SIG-M5 treated with dmso at 0.1 percent for 504 hours (cell line): Measurements from ENCODE around the gene IL18RAP.

ENCODE experiments used
- DNase-seq: peaks from one replicate; lab custom pipeline; 2025; ENCODE audit not compliant: unreplicated experiment; lab: John Stamatoyannopoulos, UW

IL18RAP gene

DNA sequence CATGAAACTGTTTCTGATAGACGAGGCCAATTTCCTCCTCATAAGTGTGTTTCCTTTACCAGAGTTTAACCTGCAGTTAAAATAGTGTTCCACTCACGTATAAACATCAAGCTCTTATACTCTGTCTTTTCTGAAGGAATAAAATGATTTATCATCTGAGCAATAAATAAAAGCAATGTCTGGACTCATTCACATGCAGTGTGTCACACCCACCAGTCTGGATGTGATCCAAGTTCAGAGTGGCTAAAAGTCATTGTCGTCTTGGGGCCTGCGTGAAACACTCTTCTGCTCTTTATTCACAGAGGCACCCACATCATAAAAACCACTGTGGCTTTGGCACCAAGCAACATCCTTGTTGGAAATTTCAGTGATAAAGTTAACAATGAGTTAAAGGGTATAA, 30.5 kb downstream of the IL18RAP start:
- no peak for DNase-seq

DNA sequence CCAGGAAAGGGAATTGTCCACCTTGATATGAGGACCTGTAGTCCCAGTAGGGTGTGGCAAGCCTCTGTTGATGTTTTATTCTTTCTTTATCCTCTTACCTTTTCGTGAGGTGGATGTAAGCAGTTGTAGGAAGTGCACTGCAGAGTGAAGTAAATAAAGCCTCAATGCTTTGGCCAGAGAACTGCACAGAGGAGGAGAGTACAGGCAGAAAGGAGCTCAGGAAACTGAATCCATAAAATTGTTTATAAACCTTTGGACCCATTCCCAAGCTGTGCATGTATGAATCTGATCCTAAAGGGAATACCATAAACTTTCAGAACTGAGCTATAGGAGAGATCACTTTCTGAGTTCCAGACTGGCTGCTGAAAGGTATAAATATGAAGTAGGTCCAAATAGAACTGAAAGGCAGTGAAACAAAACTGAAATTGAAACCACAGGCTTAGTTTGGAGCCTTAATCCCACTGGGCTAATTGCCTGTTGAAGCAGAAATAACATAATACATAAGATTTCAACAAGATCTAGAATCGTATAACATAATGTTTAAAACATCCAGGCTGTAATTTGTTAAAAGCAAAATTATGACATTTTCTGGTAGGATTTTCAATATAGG, 32.2 kb downstream of the IL18RAP start:
- no peak for DNase-seq

DNA sequence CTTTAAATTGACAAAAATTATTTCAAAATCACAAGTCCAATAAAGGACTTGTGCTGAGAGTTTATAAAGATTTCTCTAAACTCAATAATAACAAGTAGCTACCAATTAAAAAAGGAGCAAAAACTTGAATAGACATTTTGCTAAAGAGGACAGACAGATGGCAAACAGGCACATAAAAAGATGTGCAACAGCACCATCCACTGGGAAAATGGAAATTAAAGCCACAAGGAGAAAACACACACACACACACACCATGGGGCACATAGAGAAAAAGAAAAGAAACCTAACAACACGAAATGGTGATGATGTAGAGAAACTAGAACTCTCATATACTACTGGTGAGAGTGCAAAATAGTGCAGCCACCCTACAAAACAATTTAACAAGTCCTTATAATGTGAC, 37.5 kb downstream of the IL18RAP start:
- no peak for DNase-seq

DNA sequence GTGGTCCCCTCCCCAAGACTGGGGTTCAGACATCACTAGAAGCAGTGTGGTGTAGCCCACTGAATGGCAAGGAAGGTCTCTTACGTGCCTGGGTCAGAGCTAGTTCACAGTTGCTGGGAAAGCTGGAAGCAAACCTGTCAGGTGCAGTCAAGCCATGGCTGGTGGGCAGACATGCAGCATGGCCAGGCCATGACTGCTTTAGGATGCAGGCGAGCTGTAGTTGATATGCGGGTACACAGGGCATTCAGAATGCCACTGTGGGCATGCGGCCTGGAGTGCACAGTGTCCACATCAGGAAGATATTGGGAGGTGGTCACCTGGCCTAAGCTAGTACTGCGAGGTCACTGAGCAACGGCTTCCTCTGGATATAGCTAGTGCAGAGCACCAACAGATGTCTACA, 38.2 kb downstream of the IL18RAP start:
- DNase-seq = no peak

GRCh38 chr2:102463160-102463559, 40.2 kb downstream of the IL18RAP start:
- no peak for DNase-seq

DNA sequence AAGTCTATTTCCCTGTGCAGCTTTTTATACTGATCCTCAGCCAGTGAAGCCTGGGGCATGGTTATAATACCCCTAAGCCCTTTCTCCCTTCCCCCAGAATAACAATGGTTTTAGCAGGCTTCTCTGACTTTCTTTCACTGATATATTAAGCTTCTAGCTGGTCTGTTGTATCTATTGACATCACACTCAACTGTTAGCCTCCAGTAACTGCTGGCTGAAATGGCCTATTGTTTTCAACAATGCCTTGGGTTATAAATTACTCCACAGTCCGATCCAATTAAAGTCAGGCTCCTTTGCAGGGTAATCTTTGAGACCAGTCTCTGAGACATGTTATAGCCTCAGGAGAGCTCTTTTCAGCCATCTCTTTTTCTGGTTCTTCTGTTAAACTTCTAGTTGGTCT, 47.2 kb downstream of the IL18RAP start:
- no peak for DNase-seq

DNA sequence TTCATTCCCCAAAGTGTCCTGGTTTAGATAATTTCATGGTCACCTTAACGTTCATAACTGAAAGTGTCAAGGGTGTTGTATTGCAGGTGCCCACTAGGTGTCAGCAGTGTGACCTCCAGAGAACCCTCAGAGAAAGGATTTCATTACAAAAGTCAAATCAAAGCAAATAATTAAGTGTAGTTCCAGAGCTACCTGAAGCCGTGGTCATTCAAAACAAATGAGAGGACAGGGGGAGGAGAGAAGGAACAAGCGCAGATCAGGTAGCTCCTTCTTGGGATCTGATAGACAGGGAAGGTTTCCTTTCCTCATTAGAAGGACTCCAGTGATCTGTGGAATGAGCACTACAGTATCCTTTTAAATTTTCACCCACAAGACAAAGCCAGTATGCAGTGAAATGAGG, 50.1 kb downstream of the IL18RAP start, which contains the start of gene SLC9A4:
TSS of gene SLC9A4 (plus strand) at position 207 of the 400 bp plus-strand sequence. CDS start 534 bp downstream, outside the sequence.
- DNase-seq = peak; percentile 50

DNA sequence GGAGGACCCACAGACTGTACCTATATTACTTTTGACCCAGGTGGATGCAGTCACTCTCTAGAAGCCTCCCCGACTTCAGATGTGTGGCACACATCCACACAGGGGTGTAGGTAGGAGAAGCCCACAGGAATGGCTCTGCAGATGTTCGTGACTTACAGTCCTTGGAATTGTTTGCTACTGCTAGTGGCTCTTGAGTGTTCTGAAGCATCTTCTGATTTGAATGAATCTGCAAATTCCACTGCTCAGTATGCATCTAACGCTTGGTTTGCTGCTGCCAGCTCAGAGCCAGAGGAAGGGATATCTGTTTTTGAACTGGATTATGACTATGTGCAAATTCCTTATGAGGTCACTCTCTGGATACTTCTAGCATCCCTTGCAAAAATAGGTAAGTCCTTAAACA, 50.7 kb downstream of the IL18RAP start:
- no peak for DNase-seq

DNA sequence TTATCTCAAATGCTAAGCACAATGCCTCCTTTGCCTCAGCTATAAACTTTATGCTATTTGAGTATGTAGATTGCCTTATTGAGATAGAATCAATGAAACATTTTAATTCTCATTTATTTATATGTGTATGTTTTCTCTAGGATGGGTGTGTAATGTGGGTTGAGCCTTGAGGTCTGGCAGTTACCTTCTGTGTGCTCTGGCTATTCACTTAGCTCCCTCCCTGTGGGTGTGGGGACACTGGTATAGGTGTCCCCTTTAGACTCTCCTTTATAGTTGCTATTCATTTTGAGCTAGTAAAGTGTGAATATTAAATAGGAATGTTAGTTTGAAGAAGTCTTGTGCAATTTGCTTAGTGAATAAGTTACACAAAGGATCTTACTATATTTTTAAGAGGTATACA, 51.8 kb downstream of the IL18RAP start:
- no peak for DNase-seq

DNA sequence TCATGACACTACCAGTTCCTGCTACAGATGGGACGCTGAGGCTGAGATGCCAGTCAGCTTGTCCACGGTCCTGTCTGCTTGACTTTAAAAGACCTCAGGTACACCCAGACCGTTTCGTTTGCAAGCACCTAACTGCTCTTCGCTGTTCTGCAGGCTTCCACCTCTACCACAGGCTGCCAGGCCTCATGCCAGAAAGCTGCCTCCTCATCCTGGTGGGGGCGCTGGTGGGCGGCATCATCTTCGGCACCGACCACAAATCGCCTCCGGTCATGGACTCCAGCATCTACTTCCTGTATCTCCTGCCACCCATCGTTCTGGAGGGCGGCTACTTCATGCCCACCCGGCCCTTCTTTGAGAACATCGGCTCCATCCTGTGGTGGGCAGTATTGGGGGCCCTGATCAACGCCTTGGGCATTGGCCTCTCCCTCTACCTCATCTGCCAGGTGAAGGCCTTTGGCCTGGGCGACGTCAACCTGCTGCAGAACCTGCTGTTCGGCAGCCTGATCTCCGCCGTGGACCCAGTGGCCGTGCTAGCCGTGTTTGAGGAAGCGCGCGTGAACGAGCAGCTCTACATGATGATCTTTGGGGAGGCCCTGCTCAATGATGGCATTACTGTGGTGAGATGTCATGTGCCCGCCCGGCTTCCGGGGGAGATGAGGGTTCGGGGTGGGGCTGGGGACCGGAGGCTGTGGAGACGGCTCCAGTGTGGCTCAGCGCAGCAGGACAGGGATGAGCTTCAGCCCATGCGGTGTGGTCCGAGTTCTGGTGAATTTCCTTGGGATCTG, 55.9 kb downstream of the IL18RAP start:
- no peak for DNase-seq

GRCh38 chr2:102480285-102481195, 57.6 kb downstream of the IL18RAP start:
- no peak for DNase-seq

GRCh38 chr2:102481931-102482330, 59.0 kb downstream of the IL18RAP start:
- DNase-seq = no peak

- DNase-seq = no peak
Measured at GRCh38 chr2:102483086-102483485, 60.1 kb downstream of the IL18RAP start.

GRCh38 chr2:102484310-102485061, 61.5 kb downstream of the IL18RAP start:
- no peak for DNase-seq

DNA sequence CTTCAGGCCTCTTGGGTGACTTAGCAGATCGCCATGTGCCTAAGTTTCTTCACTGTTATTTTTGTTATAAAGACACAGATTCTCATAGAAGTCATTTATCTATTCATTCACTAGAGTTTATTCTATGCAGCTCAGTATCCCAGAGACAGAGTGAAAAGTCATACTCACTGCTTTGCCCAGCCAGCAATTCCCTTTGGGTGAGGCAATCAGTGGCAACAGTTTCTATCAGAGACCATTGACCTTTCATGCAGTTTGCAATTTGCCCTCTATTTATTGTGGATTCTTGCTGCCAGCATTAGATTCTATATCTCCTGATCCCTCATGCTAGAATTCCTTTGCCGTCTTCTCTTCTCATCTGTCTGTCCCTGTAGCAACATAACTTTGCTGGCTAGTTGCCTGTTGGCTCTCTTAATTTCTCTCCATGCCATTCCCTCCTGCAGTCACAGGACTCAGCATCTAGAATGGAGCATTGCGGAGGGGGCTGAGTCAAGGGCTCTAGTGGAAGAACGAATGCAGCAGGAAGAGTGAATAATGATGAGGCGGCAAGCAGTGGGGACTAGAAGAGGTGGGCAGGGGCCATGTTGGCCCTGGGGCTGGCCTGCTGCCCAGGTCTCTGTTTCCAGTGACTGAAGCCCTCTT, 62.3 kb downstream of the IL18RAP start:
- DNase-seq = no peak

GRCh38 chr2:102486941-102487702, 64.2 kb downstream of the IL18RAP start:
- DNase-seq = no peak

DNA sequence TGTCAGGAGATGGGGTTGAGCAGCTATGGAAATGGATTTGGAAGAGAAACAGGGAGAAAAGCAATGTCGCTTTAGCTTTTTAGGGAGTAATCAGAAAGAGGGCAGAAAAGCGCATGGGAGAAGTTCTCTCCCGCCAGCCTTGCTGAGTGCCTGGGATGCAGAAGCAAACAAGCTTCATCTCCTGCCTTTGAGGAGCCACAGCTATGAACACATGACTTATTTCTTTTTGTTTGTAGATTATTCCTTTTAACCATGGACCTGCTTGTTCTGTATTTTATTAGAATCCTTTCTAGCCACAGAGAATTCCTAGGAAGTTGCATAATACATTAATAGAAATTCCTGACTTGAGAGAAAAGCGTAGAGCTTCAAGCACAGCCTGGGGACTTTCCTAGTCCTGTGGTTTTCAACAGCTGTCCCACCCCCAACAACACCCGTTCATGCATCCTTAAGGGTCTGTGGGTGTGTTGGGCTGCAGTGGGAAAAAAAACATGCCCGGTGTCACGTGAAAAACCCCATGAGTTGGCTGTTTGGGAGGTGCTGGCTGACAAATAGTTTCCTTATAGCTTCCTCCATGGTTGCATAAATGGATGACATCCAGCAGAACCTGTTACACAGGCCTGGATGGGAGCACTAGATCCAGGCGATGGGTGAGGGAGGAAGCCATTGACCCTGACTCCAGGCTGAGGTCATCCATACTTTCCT, 65.0 kb downstream of the IL18RAP start:
- DNase-seq = peak; percentile 50

DNA sequence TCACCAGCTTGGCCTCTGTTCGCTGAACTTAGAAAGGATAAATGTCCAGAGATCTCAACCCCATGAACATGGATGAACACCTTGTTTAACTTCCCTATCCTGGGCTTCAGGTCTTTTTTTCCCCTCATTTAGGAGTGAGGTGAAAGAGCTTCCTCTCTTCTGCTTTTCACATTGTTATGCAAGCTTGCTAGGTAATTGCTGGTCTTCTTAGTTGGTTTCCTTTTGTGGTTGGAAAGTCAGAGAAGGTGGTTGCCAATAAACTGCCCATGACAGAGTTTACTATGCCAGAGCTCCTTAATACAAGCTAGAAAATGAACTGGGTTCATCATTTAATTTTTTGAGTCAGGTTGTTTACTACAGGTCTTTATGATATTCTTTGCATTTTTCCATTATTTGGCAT, 66.7 kb downstream of the IL18RAP start:
- no peak for DNase-seq

GRCh38 chr2:102492006-102492405, 69.0 kb downstream of the IL18RAP start:
- DNase-seq = no peak
